ENCODE results near the gene BNIP2.

BNIP2 gene

GRCh38 chr15:59622289-59622688 is 66.8 kb downstream of the BNIP2 start:
- DNase-seq, result peak; percentile 81

DNA sequence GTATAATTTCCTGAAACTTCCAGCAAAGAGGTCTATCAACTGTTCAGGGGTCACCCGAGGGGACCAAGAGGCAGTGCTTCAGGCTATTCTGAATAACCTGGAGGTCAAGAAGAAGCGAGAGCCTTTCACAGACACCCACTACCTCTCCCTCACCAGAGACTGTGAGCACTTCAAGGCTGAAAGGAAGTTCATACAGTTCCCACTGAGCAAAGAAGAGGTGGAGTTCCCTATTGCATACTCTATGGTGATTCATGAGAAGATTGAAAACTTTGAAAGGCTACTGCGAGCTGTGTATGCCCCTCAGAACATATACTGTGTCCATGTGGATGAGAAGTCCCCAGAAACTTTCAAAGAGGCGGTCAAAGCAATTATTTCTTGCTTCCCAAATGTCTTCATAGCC is 70.7 kb downstream of the BNIP2 start:
- no peak for DNase-seq

DNA sequence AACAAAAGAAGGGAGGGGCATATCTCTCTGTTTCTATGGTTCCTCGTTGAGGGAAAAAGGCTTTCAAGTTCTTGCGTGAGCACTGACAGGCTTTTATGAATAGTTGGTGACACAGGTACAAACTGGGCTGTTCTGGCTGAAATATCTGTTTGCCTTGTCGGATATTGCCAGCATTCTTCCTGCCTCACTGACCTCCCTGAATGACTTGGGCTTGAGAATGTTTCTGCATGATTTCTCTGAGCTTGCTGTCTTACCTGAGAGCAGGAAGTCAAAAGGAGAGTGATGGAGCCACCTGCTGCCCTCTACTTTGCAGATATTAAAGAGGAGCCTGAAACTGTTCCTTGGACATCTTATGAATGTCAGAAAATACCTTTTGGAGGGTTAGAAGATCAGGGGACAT is 72.7 kb downstream of the BNIP2 start:
- no peak for DNase-seq

- DNase-seq, result no peak
These were observed 73.5 kb downstream of the BNIP2 start for GRCh38 chr15:59615661-59616060.

- no peak for DNase-seq
These were observed 75.0 kb downstream of the BNIP2 start for GRCh38 chr15:59614153-59614552.

DNA sequence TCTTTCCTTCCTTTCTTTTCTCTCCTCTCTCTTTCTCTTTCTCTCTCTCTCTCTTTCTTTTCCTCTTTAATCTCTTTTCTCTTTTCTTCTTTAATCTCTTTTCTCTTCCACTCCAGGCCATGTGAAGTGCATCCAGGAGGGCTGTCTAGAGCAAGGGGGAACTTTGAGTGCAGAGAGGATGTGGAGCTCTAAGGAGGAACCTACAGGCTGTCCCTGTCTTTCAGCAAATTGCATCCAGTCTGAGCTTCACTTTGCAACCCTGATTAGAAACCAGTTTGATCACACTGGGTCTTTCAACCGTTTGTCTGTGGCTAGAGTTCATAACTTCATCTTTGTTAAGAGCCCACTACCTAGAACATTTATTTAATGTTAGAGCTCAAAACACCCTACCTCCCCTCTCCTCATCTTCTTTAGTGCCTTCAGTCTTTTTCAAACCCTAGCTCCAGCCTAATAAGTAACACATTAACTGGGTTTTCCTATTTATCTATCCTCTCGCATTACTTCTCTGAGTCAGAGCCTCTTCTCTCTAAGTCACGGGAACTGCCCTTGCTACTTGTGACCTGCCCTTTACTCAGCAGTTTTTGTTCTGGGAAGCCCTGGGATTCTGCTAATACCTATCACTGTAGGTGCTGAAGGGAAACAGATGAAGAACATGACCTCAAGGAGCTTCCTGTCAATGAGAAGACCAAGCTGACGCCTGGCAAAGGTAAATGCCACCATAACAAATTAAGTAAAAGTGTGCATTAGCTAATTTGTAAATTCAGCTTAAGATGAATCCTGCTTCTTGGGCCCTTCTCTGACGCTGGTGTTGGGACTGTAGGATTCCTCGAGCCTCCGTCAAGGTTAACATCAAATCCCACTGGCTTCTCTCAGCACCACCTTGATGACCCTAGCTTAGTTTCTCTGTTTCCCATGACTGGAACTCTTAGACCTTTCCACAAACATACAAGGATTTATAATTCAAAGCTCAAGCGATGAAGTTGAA is 77.6 kb downstream of the BNIP2 start, which contains the start of gene GCNT3:
Gene GCNT3 (plus strand): TSS at position 508 of the 985 bp plus-strand sequence. CDS start 6,456 bp downstream, outside the sequence.
- no peak for DNase-seq

DNA sequence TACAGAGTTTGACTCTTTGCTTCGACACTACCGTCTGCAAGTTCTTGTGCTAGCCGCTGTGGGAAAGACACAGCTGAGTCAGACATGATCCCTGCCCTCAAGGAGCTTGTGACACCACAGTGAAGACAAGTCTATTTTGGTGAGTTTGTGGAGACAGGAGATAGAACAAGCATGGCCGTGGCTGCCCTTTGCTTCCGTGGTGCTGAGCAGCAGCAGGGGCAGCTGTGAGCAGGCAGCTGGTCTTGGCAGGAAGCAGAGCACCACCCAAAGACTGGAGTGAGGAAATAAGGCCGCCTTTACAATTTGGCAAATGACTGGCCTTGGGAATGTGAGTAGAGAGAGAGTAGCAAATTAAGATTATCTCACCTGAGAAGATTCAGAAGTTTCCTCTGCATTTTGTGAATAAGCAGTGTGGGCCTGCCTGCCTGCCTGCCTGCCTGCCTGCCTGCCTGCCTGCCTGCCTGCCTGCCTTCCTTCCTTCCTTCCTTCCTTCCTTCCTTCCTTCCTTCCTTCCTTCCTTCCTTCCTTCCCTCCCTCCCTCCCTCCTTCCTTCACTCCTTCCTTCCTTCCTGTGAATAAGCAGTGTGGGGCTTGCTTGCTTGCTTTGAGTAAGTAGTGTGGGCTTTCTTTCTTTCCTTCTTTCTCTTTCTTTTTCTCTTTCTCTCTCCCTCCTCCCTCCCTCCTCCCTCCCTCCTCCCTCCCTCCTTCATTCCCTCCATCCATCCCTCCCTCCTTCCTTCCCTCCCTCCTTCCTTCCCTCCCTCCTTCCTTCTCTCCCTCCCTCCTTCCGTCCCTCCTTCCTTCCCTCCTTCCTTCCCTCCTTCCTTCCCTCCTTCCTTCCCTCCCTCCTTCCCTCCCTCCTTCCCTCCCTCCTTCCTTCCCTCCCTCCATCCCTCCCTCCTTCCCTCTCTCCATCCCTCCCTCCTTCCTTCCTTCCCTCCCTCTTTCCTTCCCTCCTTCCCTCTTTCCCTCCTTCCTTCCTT is 79.1 kb downstream of the BNIP2 start:
- no peak for DNase-seq

Measured in islet precursor cell (in vitro differentiated cells).